OCI-LY7 (cell line): ENCODE data around the gene SRGAP3. TPM values are rescaled to one million over a fixed set of nuclear protein-coding genes. Genes with fewer than 3 reads are reported as not detected.

Source experiments
- BruUV-seq: library from RNA; stranded (reverse); fragments of 400-500 nt; replicated peaks from 2 replicates; lab custom pipeline; 2021; lab: Mats Ljungman, UMichigan
- CTCF ChIA-PET: fragments of 300-600 bp; sonication (Branson Sonifier 250); formaldehyde crosslinking; loops from one replicate; lab custom pipeline; 2022; ENCODE audit warnings: antibody characterized with exemption; ENCODE audit not compliant: unreplicated experiment; lab: Charles Lee
- POLR2A ChIA-PET: fragments of 300-600 bp; sonication (Branson Sonifier 250); formaldehyde crosslinking; loops from one replicate; lab custom pipeline; 2022; ENCODE audit warnings: antibody characterized with exemption; lab: Charles Lee
- DNase-seq: peaks from one replicate; pipeline ENCODE4 v3.0.0-alpha.2; 2015; ENCODE audit warnings: low spot score
- H2AFZ ChIP-seq: fragments of 200-600 bp; sonication (generic), shearing (Covaris generic); 2 replicates; pipeline ENCODE4 v1.6.1; 2014; ENCODE audit warnings: mild to moderate bottlenecking, antibody characterized with exemption, low read length, moderate library complexity
- H3K27ac ChIP-seq: fragments of 200-600 bp; sonication (generic); 2 replicates; pipeline ENCODE4 v1.5.1; 2014; ENCODE audit warnings: mixed run types, low read depth, mild to moderate bottlenecking, moderate library complexity, low read length, inconsistent platforms; ENCODE audit not compliant: poor library complexity, severe bottlenecking
- H3K36me3 ChIP-seq: fragments of 200-600 bp; sonication (generic); 2 replicates; pipeline ENCODE4 v1.6.1; 2014; ENCODE audit warnings: mild to moderate bottlenecking, antibody characterized with exemption, low read length, moderate library complexity, mixed read lengths; ENCODE audit not compliant: insufficient read depth
- H3K4me1 ChIP-seq: fragments of 200-600 bp; sonication (generic); 2 replicates; pipeline ENCODE4 v1.5.1; 2014; ENCODE audit warnings: mild to moderate bottlenecking, low read length; ENCODE audit not compliant: insufficient read depth, poor library complexity, severe bottlenecking
- H3K4me2 ChIP-seq: fragments of 200-600 bp; sonication (generic); 2 replicates; pipeline ENCODE4 v1.6.1; 2014; ENCODE audit warnings: mild to moderate bottlenecking, low read length
- H3K4me3 ChIP-seq: fragments of 200-600 bp; sonication (generic); 2 replicates; pipeline ENCODE4 v1.5.1; 2014; ENCODE audit warnings: mild to moderate bottlenecking, low read depth, low read length; ENCODE audit not compliant: poor library complexity, severe bottlenecking
- H3K79me2 ChIP-seq: fragments of 200-600 bp; sonication (generic); 2 replicates; pipeline ENCODE4 v1.6.1; 2016; ENCODE audit warnings: low read depth, mild to moderate bottlenecking, low read length, moderate library complexity, mixed read lengths; ENCODE audit not compliant: insufficient read depth
- H3K9me2 ChIP-seq: fragments of 200-600 bp; sonication (generic); 2 replicates; pipeline ENCODE4 v1.6.1; 2016; ENCODE audit warnings: mild to moderate bottlenecking, low read length, mixed read lengths; ENCODE audit not compliant: insufficient read depth
- H3K9me3 ChIP-seq: fragments of 200-600 bp; sonication (generic); 2 replicates; pipeline ENCODE4 v1.6.1; 2014; ENCODE audit warnings: mild to moderate bottlenecking, mixed run types, low read length, mixed read lengths
- H4K20me1 ChIP-seq: fragments of 200-600 bp; sonication (generic); 2 replicates; pipeline ENCODE4 v1.6.1; 2014; ENCODE audit warnings: mild to moderate bottlenecking, antibody characterized with exemption, low read length, moderate library complexity, mixed read lengths; ENCODE audit not compliant: insufficient read depth
- EZH2phosphoT487 ChIP-seq: fragments of 200-600 bp; sonication (generic); IDR thresholded peaks from 2 replicates; pipeline ENCODE4 v1.6.1; 2018; ENCODE audit warnings: low read depth, borderline replicate concordance, mild to moderate bottlenecking, mixed run types, antibody characterized with exemption, low read length, moderate library complexity, mixed read lengths
- intact Hi-C: fragments of 100-400 bp; cut with micrococcal nuclease; formaldehyde crosslinking; loops from one replicate; pipeline ENCODE4 v1.10.0; 2022; ENCODE audit not compliant: unreplicated experiment
- total RNA-seq, 2 experiments: library from RNA; depleted of rRNA in 1 of 2; stranded (reverse); fragments of >200 nt in 1 of 2; shearing (Covaris generic) in 1 of 2; gene quantifications; 2 replicates each; pipeline ENCODE4 v1.2.3, GENCODE V29; 2014 to 2022
- TF ChIP-seq, protein P1 (sequence below): fragments of 200-600 bp; sonication (generic); conservative IDR thresholded peaks from 2 replicates; pipeline ENCODE4 v1.5.1; 2014; ENCODE audit warnings: mild to moderate bottlenecking, antibody characterized with exemption, low read length, moderate library complexity, mixed read lengths

Gene SRGAP3
- total RNA-seq, 2 experiments from 2014 or later, result 1.5 to 1.7 TPM

DNA sequence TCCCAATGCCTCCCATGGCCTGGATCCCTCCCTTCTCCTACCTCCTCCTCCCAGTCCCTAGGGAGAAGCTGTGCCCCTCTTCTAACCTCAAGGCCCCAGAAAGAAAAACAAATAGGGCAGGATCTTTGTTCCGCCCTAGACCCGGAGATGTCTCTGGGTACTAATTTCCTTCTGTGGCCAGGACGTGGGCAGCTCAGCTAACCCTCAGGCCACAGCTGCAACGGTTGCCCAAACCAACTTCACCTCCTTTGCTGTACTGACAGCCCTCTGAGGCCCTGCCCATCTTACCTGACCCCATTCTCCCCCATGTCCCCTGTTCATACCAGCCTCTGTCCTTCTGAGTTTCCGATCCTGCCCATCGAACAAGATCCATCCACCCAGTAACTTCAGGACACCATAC lies 70.7 kb downstream of the SRGAP3 start:
- POLR2A ChIA-PET, result no interaction called here

DNA sequence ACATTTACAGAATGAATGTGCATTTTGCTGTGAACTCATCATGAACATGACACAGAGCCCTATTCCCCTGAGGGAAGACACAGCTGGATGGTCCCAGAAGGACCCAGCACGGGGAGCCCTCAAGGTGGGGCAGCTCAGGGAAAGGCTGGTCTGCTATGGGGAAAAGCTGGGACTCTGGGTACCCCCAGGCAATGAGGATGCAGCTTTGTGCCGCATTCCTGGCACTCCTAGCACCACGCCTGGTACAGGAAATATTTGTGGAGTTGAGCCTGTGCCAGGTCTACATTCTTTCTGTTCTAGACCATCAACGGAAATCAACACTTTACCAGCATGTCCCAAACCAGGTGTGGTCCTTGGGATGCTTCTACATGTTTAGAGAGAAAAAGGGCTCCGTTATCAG lies 74.0 kb downstream of the SRGAP3 start:
- H3K4me2 ChIP-seq, result no peak overlapping the region
- no peaks in the 10 kb centered on the region for H3K36me3 ChIP-seq
- H3K9me3 ChIP-seq, result no peaks in the 10 kb centered on the region
- ChIA-PET POLR2A (no interaction called here), CTCF (no interaction called here)
- no peak overlapping the region for H3K27ac ChIP-seq
- DNase-seq, result no peak
- no peak overlapping the region for H3K4me3 ChIP-seq
- TF ChIP-seq, protein P1, sequence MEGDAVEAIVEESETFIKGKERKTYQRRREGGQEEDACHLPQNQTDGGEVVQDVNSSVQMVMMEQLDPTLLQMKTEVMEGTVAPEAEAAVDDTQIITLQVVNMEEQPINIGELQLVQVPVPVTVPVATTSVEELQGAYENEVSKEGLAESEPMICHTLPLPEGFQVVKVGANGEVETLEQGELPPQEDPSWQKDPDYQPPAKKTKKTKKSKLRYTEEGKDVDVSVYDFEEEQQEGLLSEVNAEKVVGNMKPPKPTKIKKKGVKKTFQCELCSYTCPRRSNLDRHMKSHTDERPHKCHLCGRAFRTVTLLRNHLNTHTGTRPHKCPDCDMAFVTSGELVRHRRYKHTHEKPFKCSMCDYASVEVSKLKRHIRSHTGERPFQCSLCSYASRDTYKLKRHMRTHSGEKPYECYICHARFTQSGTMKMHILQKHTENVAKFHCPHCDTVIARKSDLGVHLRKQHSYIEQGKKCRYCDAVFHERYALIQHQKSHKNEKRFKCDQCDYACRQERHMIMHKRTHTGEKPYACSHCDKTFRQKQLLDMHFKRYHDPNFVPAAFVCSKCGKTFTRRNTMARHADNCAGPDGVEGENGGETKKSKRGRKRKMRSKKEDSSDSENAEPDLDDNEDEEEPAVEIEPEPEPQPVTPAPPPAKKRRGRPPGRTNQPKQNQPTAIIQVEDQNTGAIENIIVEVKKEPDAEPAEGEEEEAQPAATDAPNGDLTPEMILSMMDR, result no peak
- no peaks in the 10 kb centered on the region for H3K4me1 ChIP-seq
- intact Hi-C loops, result no loop called here
- no peaks in the 10 kb centered on the region for H3K79me2 ChIP-seq
- no peak overlapping the region for H2AFZ ChIP-seq
- H3K9me2 ChIP-seq, result no peaks in the 10 kb centered on the region
- no TSS peak for BruUV-seq
- H4K20me1 ChIP-seq, result no peaks in the 10 kb centered on the region

More for the DNA sequence above, 70.7 kb downstream of the SRGAP3 start:
- H3K9me2 ChIP-seq, result no peaks in the 10 kb centered on the region
- H3K4me3 ChIP-seq, result no peak overlapping the region
- no peaks in the 10 kb centered on the region for H3K79me2 ChIP-seq
- no peaks in the 10 kb centered on the region for H3K4me1 ChIP-seq
- no peak overlapping the region for H3K27ac ChIP-seq
- H3K4me2 ChIP-seq, result no peak overlapping the region
- no peaks in the 10 kb centered on the region for H3K36me3 ChIP-seq
- intact Hi-C loops, result no loop called here
- DNase-seq, result no peak
- TF ChIP-seq, protein P1, result no peak
- no peak for TF ChIP-seq EZH2phosphoT487
- H3K9me3 ChIP-seq, result no peaks in the 10 kb centered on the region
- CTCF ChIA-PET, result no interaction called here
- H4K20me1 ChIP-seq, result no peaks in the 10 kb centered on the region
- H2AFZ ChIP-seq, result no peak overlapping the region
- BruUV-seq, result no TSS peak

GRCh38 chr3:9173445-9173844 lies 76.0 kb downstream of the SRGAP3 start:
- H3K27ac ChIP-seq, result no peak overlapping the region
- no peaks in the 10 kb centered on the region for H4K20me1 ChIP-seq
- no peak overlapping the region for H2AFZ ChIP-seq
- CTCF ChIA-PET, result no interaction called here
- intact Hi-C loops, result no loop called here
- no peak overlapping the region for H3K4me2 ChIP-seq
- DNase-seq, result no peak
- no peaks in the 10 kb centered on the region for H3K36me3 ChIP-seq
- no peaks in the 10 kb centered on the region for H3K79me2 ChIP-seq
- no TSS peak for BruUV-seq
- POLR2A ChIA-PET, result no interaction called here
- no peaks in the 10 kb centered on the region for H3K9me2 ChIP-seq
- H3K9me3 ChIP-seq, result no peaks in the 10 kb centered on the region
- no peak overlapping the region for H3K4me3 ChIP-seq
- peaks cover 9% of the 10 kb centered on the region for H3K4me1 ChIP-seq
- TF ChIP-seq, protein P1, result no peak
- TF ChIP-seq EZH2phosphoT487, result no peak
